Measurements from ENCODE around the gene SMAD3. TPM values are rescaled to one million over a fixed set of nuclear protein-coding genes. Genes with fewer than 3 reads are reported as not detected.
A peak's percentile ranks its signal among the peaks of the same experiment; 100 is the strongest.

SMAD3 gene
- total RNA-seq, 2 donors from 2014 or later = 30.6 to 45.4 TPM

GRCh38 chr15:67103432-67103831 lies 38.0 kb downstream of the SMAD3 start:
- Histone ChIP-seq H3K9me3 (no peaks in the 10 kb centered on the region), H3K4me1 (replicated peaks) (peaks cover 27% of the 10 kb centered on the region)

DNA sequence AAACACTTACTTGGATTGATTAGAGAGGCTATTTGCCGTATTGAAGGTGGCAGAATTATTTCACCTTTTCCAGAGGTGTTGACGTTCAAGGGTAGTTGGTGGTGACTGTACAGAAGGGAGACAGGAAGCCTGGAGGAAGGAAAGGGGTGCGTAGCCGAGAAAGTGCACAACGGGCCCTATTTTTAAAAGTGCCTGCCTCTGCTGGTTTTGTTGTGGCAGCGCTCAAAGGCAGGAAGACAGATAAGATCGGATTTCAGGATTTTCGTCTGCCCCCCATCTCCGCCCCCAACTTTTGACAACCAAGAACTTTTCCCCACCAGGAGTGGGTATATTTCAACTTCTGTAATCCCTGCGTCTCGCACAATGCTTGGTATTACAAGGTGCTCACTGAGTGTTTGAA lies 38.5 kb downstream of the SMAD3 start:
- TF ChIP-seq CTCF (IDR thresholded peaks at IDR 0.05) (no peak), POLR2AphosphoS5 (IDR thresholded peaks at IDR 0.05) (no peak), POLR2A (IDR thresholded peaks at IDR 0.05) (no peak)
- no peaks in the 10 kb centered on the region for H3K9me3 ChIP-seq
- 58% methylated on average over 11 of the region's 11 CpGs for WGBS
- H3K36me3 ChIP-seq = no peaks in the 10 kb centered on the region
- H3K4me1 ChIP-seq (replicated peaks) = peaks cover 25% of the 10 kb centered on the region
- intact Hi-C loops (cut with DNase I) = loop anchor here (10.0 kb wide), 1 partner anchor 79 kb away; no protein-coding TSS in a partner anchor
- no peaks in the 10 kb centered on the region for H3K27me3 ChIP-seq (replicated peaks; ENCODE audit: insufficient read depth)
- no peak overlapping the region for H3K27ac ChIP-seq
- H3K4me3 ChIP-seq = no peak overlapping the region
- DNase-seq (ENCODE audit: low spot score) = no peak

More at GRCh38 chr15:67103432-67103831, 38.0 kb downstream of the SMAD3 start:
- Histone ChIP-seq H3K27me3 (replicated peaks; ENCODE audit: insufficient read depth) (no peaks in the 10 kb centered on the region), H3K36me3 (no peaks in the 10 kb centered on the region), H3K4me3 (no peak overlapping the region), H3K27ac (no peak overlapping the region)
- 56% methylated on average over 6 of the region's 6 CpGs for WGBS
- DNase-seq (ENCODE audit: low spot score) = no peak
- intact Hi-C loops (cut with DNase I) = loop anchor here (10.0 kb wide), 1 partner anchor 79 kb away; no protein-coding TSS in a partner anchor
- TF ChIP-seq POLR2A (IDR thresholded peaks at IDR 0.05) (no peak), CTCF (IDR thresholded peaks at IDR 0.05) (no peak), POLR2AphosphoS5 (IDR thresholded peaks at IDR 0.05) (no peak)

DNA sequence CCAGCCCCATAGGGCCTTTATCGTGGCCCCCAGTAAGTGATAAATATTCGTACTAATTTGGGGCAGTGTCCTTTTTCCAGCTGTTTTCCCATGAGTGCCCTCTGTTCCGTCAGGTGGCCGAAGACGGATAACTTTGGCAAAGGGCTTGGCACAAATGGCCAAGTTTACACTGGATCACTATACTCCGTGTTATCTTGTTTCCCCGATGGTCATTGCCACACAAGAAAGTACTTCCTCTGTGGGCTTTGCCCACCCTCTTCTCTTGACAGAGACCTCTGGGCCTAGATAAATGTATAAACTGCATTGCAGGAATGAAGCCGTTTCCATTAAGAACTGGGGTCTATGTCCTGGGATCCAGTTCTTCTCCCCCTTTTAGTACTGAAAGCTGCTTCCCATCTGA lies 39.1 kb downstream of the SMAD3 start:
- TF ChIP-seq POLR2A (IDR thresholded peaks at IDR 0.05) (no peak), POLR2AphosphoS5 (IDR thresholded peaks at IDR 0.05) (no peak), CTCF (IDR thresholded peaks at IDR 0.05) (no peak)
- no peaks in the 10 kb centered on the region for H3K27me3 ChIP-seq (replicated peaks; ENCODE audit: insufficient read depth)
- intact Hi-C loops (cut with DNase I) = loop anchor here (10.0 kb wide), 1 partner anchor 80 kb away; no protein-coding TSS in a partner anchor
- no peak overlapping the region for H3K4me3 ChIP-seq
- no peaks in the 10 kb centered on the region for H3K9me3 ChIP-seq
- WGBS = 43% methylated on average over 8 of the region's 8 CpGs
- H3K27ac ChIP-seq = peak overlapping the region; percentile 37 to 46
- no peaks in the 10 kb centered on the region for H3K36me3 ChIP-seq
- peaks cover 21% of the 10 kb centered on the region for H3K4me1 ChIP-seq (replicated peaks)
- DNase-seq (ENCODE audit: low spot score) = no peak

- no peak for TF ChIP-seq CTCF (IDR thresholded peaks at IDR 0.05)
- no peak for TF ChIP-seq POLR2AphosphoS5 (IDR thresholded peaks at IDR 0.05)
- no peak for TF ChIP-seq POLR2A (IDR thresholded peaks at IDR 0.05)
- Histone ChIP-seq H3K4me1 (replicated peaks) (peaks cover 21% of the 10 kb centered on the region), H3K36me3 (no peaks in the 10 kb centered on the region), H3K9me3 (no peaks in the 10 kb centered on the region), H3K4me3 (no peak overlapping the region), H3K27me3 (replicated peaks; ENCODE audit: insufficient read depth) (no peaks in the 10 kb centered on the region), H3K27ac (peak overlapping the region; percentile 37 to 46)
- WGBS = 47% methylated on average over 11 of the region's 11 CpGs
- intact Hi-C loops (cut with DNase I) = loop anchor here (10.0 kb wide), 1 partner anchor 81 kb away; no protein-coding TSS in a partner anchor
- DNase-seq (ENCODE audit: low spot score) = peak; percentile 36
Measured at GRCh38 chr15:67105065-67105951, 39.9 kb downstream of the SMAD3 start.

Measured in prostate gland (tissue), 2 donors.